Measurements from ENCODE around the gene HEXB.
A peak's percentile ranks its signal among the peaks of the same experiment; 100 is the strongest.

The HEXB gene

DNA sequence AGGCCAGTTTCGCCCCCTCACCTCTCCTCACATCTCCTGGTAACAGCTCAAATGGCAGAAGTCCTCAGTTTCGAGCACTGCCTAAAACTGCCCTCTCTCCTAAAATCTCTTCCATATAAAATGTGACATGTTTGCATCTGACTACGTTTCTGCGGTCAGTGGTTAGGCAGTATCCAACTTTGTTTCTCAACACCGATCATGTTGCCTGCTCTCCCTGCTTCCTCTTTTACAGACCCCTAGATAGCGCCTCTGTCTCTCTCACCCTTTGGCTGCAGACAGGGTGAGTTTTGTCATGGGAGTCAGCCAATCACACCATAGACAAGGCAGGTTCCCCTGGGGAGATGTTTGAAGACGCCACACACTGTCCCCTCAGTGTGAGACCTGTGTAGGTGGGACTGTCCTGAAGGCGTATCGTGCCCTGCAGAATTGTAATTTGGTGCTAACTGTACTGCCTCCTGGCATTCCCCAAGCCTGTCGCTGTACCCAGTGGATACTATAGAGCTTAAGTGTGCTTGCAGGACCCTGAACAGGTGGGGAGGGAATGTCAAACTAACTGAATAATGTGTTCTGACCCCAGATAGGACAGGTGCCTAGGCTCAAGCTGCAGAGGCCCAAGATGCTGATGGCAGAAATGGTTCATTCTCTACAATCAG is 1.1 kb downstream of the HEXB start:
- Histone ChIP-seq H2AK5ac (ENCODE audit: low read depth, low read length) (no peak overlapping the region), H3K18ac (ENCODE audit: low read length) (no peak overlapping the region), H3K27me3 (ENCODE audit: control insufficient read depth in 3 of 3, insufficient read depth in 3 of 3, low read depth in 1 of 3, low read length in 3 of 3) (no peaks in the 10 kb centered on the region), H2BK5ac (ENCODE audit: low read length) (no peak overlapping the region), H2BK15ac (ENCODE audit: low read length) (no peak overlapping the region), H3K9me3 (replicated peaks in 1 of 2; ENCODE audit: control insufficient read depth in 2 of 2, insufficient read depth in 1 of 2, low read depth in 1 of 2, low read length in 2 of 2) (no peaks in the 10 kb centered on the region), H3K9ac (ENCODE audit: low read depth, low read length, poor library complexity) (no peak overlapping the region), H2BK12ac (ENCODE audit: low read length) (no peak overlapping the region), H3K27ac (replicated peaks; ENCODE audit: low read length) (no peak overlapping the region), H3K4me1 (ENCODE audit: control insufficient read depth in 2 of 2, insufficient read depth in 1 of 2, low read depth in 1 of 2, low read length in 2 of 2) (peaks cover 3 to 4% of the 10 kb centered on the region in 2 donors), H3K79me1 (ENCODE audit: low read depth, low read length) (no peaks in the 10 kb centered on the region), H3K23ac (ENCODE audit: low read depth, low read length, poor library complexity) (no peak overlapping the region), H3K4me3 (ENCODE audit: low read length in 2 of 2) (peak overlapping the region; percentile 86 to 97), H4K8ac (ENCODE audit: low read depth, low read length) (no peak overlapping the region), H3K4me2 (ENCODE audit: insufficient read depth, low read length, poor library complexity, severe bottlenecking) (peak overlapping the region; percentile 83), H4K91ac (ENCODE audit: low read depth, low read length, poor library complexity) (no peak overlapping the region), H2BK120ac (ENCODE audit: low read depth, low read length) (no peak overlapping the region), H3K36me3 (replicated peaks in 1 of 2; ENCODE audit: control insufficient read depth in 2 of 2, insufficient read depth in 2 of 2, low read length in 2 of 2) (peaks cover 3 to 12% of the 10 kb centered on the region in 2 donors), H3K4ac (ENCODE audit: low read length) (no peak overlapping the region), H2AFZ (ENCODE audit: low read length) (peak overlapping the region; percentile 100), H3K14ac (ENCODE audit: low read length) (no peak overlapping the region)
- no peak for DNase-seq (ENCODE audit: low spot score)
- no CpG with 5 or more reads among the region's 10 CpGs for WGBS, 2 donors (ENCODE audit: extremely low coverage in 2 of 2, insufficient read length in 2 of 2, insufficient replicate concordance in 1 of 2)

GRCh38 chr5:74686962-74687751 is 2.1 kb downstream of the HEXB start:
- H4K8ac ChIP-seq (ENCODE audit: low read depth, low read length) = no peak overlapping the region
- no peak overlapping the region for H3K9ac ChIP-seq (ENCODE audit: low read depth, low read length, poor library complexity)
- H2BK12ac ChIP-seq (ENCODE audit: low read length) = no peak overlapping the region
- no peak overlapping the region for H4K91ac ChIP-seq (ENCODE audit: low read depth, low read length, poor library complexity)
- H3K4ac ChIP-seq (ENCODE audit: low read length) = no peak overlapping the region
- peaks cover 3 to 21% of the 10 kb centered on the region in 2 donors for H3K36me3 ChIP-seq (replicated peaks in 1 of 2; ENCODE audit: control insufficient read depth in 2 of 2, insufficient read depth in 2 of 2, low read length in 2 of 2)
- no peak overlapping the region for H3K23ac ChIP-seq (ENCODE audit: low read depth, low read length, poor library complexity)
- H3K9me3 ChIP-seq (replicated peaks in 1 of 2; ENCODE audit: control insufficient read depth in 2 of 2, insufficient read depth in 1 of 2, low read depth in 1 of 2, low read length in 2 of 2) = no peaks in the 10 kb centered on the region
- no peak overlapping the region for H3K4me3 ChIP-seq (ENCODE audit: low read length in 2 of 2)
- no peaks in the 10 kb centered on the region for H3K79me1 ChIP-seq (ENCODE audit: low read depth, low read length)
- H2BK5ac ChIP-seq (ENCODE audit: low read length) = no peak overlapping the region
- no peak overlapping the region for H3K18ac ChIP-seq (ENCODE audit: low read length)
- DNase-seq (ENCODE audit: low spot score) = no peak
- WGBS, 2 donors (ENCODE audit: extremely low coverage in 2 of 2, insufficient read length in 2 of 2, insufficient replicate concordance in 1 of 2) = no CpG with 5 or more reads among the region's 5 CpGs
- H3K4me1 ChIP-seq (ENCODE audit: control insufficient read depth in 2 of 2, insufficient read depth in 1 of 2, low read depth in 1 of 2, low read length in 2 of 2) = peaks cover 3 to 4% of the 10 kb centered on the region in 2 donors
- no peak overlapping the region for H2AK5ac ChIP-seq (ENCODE audit: low read depth, low read length)
- H3K27ac ChIP-seq (replicated peaks; ENCODE audit: low read length) = no peak overlapping the region
- H2BK15ac ChIP-seq (ENCODE audit: low read length) = no peak overlapping the region
- H2AFZ ChIP-seq (ENCODE audit: low read length) = no peak overlapping the region
- H3K14ac ChIP-seq (ENCODE audit: low read length) = no peak overlapping the region
- no peak overlapping the region for H2BK120ac ChIP-seq (ENCODE audit: low read depth, low read length)
- no peaks in the 10 kb centered on the region for H3K27me3 ChIP-seq (ENCODE audit: control insufficient read depth in 3 of 3, insufficient read depth in 3 of 3, low read depth in 1 of 3, low read length in 3 of 3)
- H3K4me2 ChIP-seq (ENCODE audit: insufficient read depth, low read length, poor library complexity, severe bottlenecking) = no peak overlapping the region

DNA sequence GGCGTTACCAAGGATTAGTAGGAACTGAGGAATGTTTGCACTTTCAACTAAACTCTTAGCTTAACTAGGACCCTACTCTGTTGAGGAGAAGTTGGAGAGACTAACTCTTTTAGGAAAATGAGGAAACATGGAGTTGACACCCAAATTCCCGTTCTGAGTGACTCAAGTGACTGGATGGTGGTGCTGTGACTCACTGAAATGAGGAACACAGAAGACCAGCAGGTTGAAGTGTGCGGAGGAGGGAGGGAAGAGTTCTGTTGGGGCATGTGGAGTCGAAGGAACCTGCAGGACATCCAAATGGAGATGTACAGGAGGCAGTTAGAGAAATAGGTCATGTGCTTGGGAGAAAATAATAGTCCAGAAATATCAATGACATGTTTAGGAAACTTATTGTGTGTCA is 8.2 kb downstream of the HEXB start:
- no peaks in the 10 kb centered on the region for H3K27me3 ChIP-seq (ENCODE audit: control insufficient read depth in 3 of 3, insufficient read depth in 3 of 3, low read depth in 1 of 3, low read length in 3 of 3)
- no peak overlapping the region for H2BK5ac ChIP-seq (ENCODE audit: low read length)
- DNase-seq (ENCODE audit: low spot score) = no peak

DNA sequence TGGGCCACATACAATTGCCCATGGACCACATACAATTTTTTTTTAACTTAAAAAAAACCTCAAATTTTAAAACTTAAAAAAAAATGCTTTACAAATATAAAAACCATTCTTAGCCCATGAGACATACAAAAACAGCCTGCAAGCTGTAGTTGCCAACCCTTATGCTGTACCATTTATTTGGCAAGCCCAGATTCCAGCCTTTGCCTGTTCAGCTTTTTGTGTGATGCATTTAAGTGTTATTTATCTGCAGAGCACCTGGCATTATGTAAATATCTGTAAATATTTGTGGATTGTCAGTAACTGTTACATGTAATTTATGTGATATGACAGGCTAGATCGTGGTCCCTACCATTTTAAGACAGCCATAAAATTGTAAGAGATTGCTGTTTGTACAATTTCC is 32.6 kb downstream of the HEXB start:
- Histone ChIP-seq H3K18ac (ENCODE audit: low read length) (no peak overlapping the region), H3K4ac (ENCODE audit: low read length) (no peak overlapping the region), H3K9ac (ENCODE audit: low read depth, low read length, poor library complexity) (no peak overlapping the region), H3K14ac (ENCODE audit: low read length) (no peak overlapping the region), H4K8ac (ENCODE audit: low read depth, low read length) (no peak overlapping the region), H2BK5ac (ENCODE audit: low read length) (no peak overlapping the region), H2AK5ac (ENCODE audit: low read depth, low read length) (no peak overlapping the region), H2AFZ (ENCODE audit: low read length) (no peak overlapping the region), H2BK15ac (ENCODE audit: low read length) (no peak overlapping the region), H3K79me1 (ENCODE audit: low read depth, low read length) (no peaks in the 10 kb centered on the region), H3K9me3 (replicated peaks in 1 of 2; ENCODE audit: control insufficient read depth in 2 of 2, insufficient read depth in 1 of 2, low read depth in 1 of 2, low read length in 2 of 2) (no peaks in the 10 kb centered on the region), H2BK12ac (ENCODE audit: low read length) (no peak overlapping the region), H2BK120ac (ENCODE audit: low read depth, low read length) (no peak overlapping the region), H4K91ac (ENCODE audit: low read depth, low read length, poor library complexity) (no peak overlapping the region), H3K36me3 (replicated peaks in 1 of 2; ENCODE audit: control insufficient read depth in 2 of 2, insufficient read depth in 2 of 2, low read length in 2 of 2) (peaks cover 2 to 71% of the 10 kb centered on the region in 2 donors), H3K4me3 (ENCODE audit: low read length in 2 of 2) (no peak overlapping the region), H3K4me1 (ENCODE audit: control insufficient read depth in 2 of 2, insufficient read depth in 1 of 2, low read depth in 1 of 2, low read length in 2 of 2) (no peaks in the 10 kb centered on the region), H3K27ac (replicated peaks; ENCODE audit: low read length) (no peak overlapping the region), H3K27me3 (ENCODE audit: control insufficient read depth in 3 of 3, insufficient read depth in 3 of 3, low read depth in 1 of 3, low read length in 3 of 3) (no peaks in the 10 kb centered on the region), H3K23ac (ENCODE audit: low read depth, low read length, poor library complexity) (no peak overlapping the region), H3K4me2 (ENCODE audit: insufficient read depth, low read length, poor library complexity, severe bottlenecking) (no peak overlapping the region)
- no peak for DNase-seq (ENCODE audit: low spot score)
- WGBS, 2 donors (ENCODE audit: extremely low coverage in 2 of 2, insufficient read length in 2 of 2, insufficient replicate concordance in 1 of 2) = no CpG with 5 or more reads among the region's 1 CpG

More for the DNA sequence above, 8.2 kb downstream of the HEXB start:
- no peak overlapping the region for H3K4ac ChIP-seq (ENCODE audit: low read length)
- WGBS, 2 donors (ENCODE audit: extremely low coverage in 2 of 2, insufficient read length in 2 of 2, insufficient replicate concordance in 1 of 2) = no CpG with 5 or more reads among the region's 4 CpGs
- H3K79me1 ChIP-seq (ENCODE audit: low read depth, low read length) = no peaks in the 10 kb centered on the region
- H3K27ac ChIP-seq (replicated peaks; ENCODE audit: low read length) = no peak overlapping the region
- H3K4me2 ChIP-seq (ENCODE audit: insufficient read depth, low read length, poor library complexity, severe bottlenecking) = no peak overlapping the region
- no peak overlapping the region for H3K23ac ChIP-seq (ENCODE audit: low read depth, low read length, poor library complexity)
- no peak overlapping the region for H2BK15ac ChIP-seq (ENCODE audit: low read length)
- no peak overlapping the region for H2AFZ ChIP-seq (ENCODE audit: low read length)
- no peak overlapping the region for H4K91ac ChIP-seq (ENCODE audit: low read depth, low read length, poor library complexity)
- no peak overlapping the region for H2BK12ac ChIP-seq (ENCODE audit: low read length)
- no peak overlapping the region for H3K4me3 ChIP-seq (ENCODE audit: low read length in 2 of 2)
- H3K14ac ChIP-seq (ENCODE audit: low read length) = no peak overlapping the region
- no peaks in the 10 kb centered on the region for H3K9me3 ChIP-seq (replicated peaks in 1 of 2; ENCODE audit: control insufficient read depth in 2 of 2, insufficient read depth in 1 of 2, low read depth in 1 of 2, low read length in 2 of 2)
- no peak overlapping the region for H3K9ac ChIP-seq (ENCODE audit: low read depth, low read length, poor library complexity)
- H2AK5ac ChIP-seq (ENCODE audit: low read depth, low read length) = no peak overlapping the region
- peaks cover 8 to 60% of the 10 kb centered on the region in 2 donors for H3K36me3 ChIP-seq (replicated peaks in 1 of 2; ENCODE audit: control insufficient read depth in 2 of 2, insufficient read depth in 2 of 2, low read length in 2 of 2)
- H4K8ac ChIP-seq (ENCODE audit: low read depth, low read length) = no peak overlapping the region
- no peaks in the 10 kb centered on the region for H3K4me1 ChIP-seq (ENCODE audit: control insufficient read depth in 2 of 2, insufficient read depth in 1 of 2, low read depth in 1 of 2, low read length in 2 of 2)
- H2BK120ac ChIP-seq (ENCODE audit: low read depth, low read length) = no peak overlapping the region
- H3K18ac ChIP-seq (ENCODE audit: low read length) = no peak overlapping the region
